GM21360 (cell line): ENCODE data around the gene RNF145.
"Not testable (repeated sequence)": the region's sequence is repeated elsewhere in the genome, so short reads cannot be mapped to it uniquely, and the experiment has no call there.

Source experiments
- ATAC-seq: cut with Tn5 transposase; IDR thresholded peaks from one replicate; pipeline ENCODE4 v1.9.1; 2021; ENCODE audit warnings: mild to moderate bottlenecking, moderate library complexity; ENCODE audit not compliant: unreplicated experiment

The RNF145 gene, protein sequence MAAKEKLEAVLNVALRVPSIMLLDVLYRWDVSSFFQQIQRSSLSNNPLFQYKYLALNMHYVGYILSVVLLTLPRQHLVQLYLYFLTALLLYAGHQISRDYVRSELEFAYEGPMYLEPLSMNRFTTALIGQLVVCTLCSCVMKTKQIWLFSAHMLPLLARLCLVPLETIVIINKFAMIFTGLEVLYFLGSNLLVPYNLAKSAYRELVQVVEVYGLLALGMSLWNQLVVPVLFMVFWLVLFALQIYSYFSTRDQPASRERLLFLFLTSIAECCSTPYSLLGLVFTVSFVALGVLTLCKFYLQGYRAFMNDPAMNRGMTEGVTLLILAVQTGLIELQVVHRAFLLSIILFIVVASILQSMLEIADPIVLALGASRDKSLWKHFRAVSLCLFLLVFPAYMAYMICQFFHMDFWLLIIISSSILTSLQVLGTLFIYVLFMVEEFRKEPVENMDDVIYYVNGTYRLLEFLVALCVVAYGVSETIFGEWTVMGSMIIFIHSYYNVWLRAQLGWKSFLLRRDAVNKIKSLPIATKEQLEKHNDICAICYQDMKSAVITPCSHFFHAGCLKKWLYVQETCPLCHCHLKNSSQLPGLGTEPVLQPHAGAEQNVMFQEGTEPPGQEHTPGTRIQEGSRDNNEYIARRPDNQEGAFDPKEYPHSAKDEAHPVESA

DNA sequence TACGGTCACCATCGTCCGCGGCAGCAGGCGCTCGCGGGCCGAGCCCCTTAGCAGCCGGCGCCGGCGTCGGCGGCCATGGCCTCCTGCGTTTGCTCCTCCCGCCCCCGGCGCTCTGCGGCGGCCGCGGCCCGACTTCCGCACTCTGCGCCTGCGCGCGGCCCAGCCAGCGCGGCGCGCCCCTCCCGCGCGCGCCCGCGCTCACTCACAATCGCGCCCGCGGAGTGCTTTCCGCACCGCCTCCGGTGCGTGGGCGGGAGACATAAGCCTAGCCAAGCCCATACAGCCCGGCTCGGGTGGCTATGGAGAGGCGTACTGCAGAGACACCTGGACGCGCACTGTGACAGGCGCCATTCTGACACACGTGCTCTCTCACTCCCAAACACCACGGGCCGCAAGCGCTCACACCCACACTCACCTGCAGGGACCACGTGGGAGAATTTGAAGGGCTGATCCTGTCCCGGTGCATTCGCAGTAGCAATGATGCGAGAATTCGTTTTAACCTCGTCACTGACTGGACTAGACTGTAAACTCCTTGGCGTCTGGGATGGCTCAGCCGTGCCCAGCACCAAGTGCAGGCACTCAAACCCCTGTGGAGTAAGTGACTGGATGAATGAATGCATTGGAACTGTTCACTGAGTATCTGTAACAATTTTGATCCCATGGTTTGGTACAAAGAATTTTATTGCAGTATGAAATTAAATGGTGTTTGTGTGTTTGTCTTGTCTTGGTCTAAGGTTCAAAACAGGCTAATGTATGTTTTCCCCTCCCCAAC is at the start of gene RNF145:
TSS of gene RNF145 (minus strand) at position 116 of the 772 bp plus-strand sequence. CDS start 5,936 bp downstream, outside the sequence.
- ATAC-seq: peak; percentile 76

DNA sequence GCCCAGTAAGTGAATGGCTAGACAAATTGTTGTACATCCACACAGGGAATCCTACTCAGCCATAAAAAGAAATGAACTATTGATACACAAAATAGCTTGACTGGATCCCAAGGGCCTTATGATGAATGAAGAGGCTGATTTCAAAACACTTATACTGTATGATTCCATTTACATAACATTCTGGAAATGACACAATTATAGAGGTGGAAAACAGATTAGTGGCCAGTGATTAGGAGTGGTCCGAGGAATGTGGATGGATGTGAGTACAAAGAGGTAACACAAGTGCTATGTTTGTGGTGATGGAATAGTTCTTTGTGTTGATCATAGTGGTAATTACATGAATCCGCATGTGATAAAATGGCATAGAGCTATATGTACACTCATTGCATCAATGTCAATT is 49.0 kb upstream of the RNF145 start:
- no peak for ATAC-seq

DNA sequence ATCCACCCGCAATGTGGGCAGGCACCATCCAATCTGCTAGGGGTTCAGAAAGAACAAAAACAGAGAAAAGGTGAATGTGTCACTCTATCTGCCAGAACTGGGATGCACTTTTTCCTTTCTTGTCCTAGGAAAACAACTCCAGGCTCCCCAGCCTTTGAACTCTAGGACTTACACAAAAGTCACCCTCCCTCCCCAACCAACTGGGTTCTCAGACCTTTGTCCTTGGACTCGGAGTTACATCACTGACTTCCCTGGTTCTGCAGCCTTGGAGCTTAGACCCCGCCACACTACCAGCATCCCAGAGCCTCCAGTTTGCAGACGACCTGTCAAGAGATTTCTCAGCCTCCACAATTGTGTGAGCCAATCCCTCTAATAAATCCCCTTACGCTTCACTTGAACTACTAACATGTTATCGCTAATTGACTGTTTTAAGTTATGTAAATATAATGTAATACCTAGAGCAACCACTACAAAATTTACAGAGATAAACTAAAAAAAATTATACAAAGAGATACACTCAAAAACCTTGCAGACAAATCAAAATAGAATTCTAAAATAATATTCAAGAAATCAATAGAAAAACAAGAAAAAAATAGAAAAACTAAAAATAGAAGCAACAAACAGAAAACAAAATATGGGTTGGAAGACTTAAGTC is 48.4 kb upstream of the RNF145 start:
- no peak for ATAC-seq

DNA sequence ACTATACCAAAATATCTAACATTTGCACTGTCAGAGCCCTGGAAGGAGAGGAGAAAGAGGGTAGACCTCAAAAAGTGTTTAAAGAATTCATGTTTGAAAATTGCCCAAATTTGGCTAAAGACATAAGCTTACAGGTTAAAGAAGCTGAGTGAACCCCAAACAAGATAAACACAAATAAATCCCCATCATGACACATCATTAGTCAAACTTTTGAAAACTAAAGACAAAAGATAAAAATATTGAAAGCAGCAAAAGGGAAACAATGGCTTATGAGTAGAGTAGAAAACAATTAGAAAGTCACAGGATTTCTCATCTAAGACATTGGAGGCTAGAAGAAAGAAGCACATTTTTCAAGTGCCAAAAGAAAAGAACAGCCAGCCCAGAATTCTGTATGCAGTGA is 47.7 kb upstream of the RNF145 start:
- no peak for ATAC-seq

DNA sequence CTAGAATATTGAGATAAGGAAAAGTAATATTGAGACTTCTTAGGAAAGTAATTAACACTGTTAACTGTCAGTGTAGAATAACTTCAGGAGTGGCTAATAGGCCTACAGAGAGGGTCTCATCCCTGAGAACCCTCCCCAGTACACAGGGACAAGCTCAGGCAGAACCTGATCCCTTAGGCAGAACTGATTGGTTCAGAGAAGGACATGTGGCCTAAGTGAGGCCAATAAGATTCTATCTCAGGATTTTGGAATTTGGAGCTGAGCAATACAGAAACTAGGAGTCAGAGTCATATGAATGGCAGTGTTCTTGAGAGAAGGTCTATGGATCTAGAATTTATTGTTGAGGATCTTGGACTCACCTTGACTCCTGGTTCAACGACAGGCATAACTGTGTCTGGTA is 42.8 kb upstream of the RNF145 start:
- no peak for ATAC-seq

DNA sequence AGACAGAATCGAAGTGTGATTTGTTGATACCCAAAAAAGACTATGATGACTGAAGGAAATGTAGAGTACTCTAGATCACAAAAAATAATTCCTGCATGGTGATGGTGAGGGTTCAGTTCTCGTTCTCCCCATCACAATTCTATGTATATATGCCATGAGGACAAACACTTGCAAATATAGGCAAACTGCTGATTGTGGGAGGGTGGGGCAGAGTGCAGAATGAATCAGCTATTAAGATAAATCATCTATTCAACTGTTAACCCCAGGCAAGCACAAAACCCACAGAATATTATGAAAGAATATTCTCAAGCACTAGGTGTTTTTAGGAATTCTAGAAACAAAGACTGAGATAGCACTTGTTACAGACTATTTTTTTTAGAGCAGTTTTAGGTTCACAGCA is 39.8 kb upstream of the RNF145 start:
- no peak for ATAC-seq

DNA sequence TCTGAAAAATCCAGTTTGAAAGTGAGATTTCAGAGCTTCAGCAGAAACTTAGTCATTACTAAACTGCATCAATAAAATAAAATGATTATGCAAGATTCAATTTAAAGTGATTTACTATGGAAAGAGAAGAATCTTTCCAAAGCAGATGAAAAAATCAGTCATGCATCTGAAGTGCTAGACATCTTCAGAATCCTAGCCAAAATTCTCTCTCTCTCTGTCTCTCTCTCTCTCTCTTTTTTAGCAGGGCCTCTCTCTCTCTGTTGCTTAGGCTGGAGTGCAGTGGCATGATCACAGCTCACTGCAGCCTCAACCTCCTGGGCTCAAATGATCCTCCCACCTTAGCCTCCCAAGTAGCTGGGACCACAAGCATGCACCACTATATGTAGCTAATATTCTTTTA is 35.5 kb upstream of the RNF145 start:
- ATAC-seq: no peak

DNA sequence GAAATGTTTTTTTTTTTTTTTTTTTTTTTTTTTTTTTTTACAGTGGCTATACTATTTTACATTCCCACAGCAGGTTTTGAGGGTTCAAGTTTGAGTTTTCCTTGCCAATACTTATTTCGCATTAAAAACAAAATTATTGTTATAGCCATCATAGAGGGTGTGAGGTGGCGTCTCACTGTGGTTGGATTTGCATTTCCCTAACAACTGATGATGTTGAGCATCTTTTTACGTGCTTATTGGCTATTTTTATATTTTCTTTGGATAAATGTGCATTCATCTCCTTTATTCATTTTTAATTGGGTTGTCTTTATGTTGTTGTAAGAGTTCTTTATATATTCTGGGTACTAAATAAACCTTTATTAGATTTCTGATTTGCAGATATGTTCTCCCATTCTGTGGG is 34.8 kb upstream of the RNF145 start:
- ATAC-seq: no peak

DNA sequence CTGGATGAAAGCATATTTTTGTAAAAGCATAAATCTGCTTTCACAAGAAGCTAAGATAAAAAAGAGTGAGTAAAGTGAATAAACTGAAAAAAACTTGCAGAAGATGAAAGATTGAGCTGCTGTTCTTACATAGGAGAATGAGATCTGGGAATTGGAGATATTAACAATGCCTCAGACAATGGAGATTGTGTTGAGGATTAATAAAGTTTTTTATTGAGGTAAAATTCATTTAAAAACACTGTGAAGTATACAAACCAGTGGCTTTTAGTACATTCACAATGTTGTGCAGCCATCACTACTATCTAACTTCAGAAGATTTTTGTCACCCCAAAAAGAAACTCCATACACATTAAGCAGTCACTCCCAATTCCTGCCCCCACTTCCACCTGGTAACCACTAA is 34.0 kb upstream of the RNF145 start:
- no peak for ATAC-seq

DNA sequence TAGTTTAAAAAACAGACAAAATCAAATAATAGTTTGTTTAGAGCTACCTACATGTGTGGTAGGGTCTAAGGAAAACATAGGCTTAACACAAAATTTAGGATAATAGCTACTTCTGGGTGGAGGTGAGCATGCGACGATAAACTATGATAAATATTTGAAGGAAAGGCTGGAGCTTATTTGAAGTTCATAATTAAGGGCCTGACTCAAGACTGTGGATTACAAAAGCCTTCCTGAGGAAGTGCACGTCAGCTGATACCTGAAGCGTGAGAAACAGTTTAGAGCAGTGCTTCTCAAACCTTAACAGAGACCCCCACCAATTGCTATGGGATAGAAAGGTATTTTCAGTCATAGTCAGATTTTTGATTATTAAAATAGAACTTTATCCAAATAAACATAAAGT is 33.3 kb upstream of the RNF145 start:
- ATAC-seq: no peak

DNA sequence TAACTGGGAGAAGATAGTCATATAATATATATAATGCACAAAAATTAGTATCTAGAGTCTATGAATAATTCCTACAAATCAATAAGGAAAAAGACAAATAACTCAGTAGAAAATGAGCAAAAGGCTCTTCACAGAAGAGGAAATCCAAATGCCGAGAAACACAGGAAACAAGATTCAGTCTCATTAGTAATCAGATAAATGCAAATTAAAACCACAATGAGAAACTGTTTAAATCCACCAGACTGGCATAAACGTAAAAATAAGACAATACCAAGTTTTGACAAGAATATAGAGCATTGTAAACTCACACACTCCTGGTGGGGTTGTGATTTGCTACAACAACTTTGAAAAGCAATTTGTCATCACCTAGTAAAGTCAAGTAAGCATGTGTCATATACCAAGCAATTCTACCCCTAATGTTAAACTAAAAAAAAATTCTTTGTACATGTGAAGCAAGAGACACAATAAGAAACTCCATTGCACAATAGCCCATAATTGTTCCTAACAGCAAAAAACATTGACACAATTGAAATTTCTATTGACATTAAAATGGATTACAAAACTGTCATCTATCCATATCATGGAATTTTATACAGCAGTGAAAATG is 32.7 kb upstream of the RNF145 start:
- ATAC-seq: no peak

DNA sequence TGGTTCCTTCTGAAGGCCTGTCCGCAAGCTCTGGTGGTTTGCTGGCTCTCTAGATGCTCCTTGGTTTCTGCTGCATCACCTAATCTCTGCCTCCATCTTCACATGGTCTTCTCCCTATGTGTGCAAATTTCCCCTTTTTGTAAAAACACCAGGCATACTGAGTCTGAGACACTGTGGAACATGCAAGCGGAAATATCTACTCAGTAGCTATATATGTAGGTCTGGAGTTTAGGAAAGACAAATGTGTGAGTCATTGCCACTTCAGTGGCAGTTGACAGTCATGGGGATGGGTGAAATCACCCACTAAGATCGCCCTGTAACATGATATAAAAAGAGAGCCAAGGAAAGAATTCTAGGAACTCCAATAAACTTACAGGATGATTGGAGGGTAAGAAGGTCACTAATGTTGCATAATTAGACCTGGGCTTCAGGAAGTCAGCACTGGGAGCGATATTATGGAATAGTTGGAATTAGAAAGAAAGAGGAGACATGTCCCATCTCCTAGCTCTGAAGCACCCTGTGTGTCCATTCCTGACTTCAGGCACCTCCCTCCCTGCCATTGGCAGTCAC is 31.0 kb upstream of the RNF145 start:
- ATAC-seq: no peak

DNA sequence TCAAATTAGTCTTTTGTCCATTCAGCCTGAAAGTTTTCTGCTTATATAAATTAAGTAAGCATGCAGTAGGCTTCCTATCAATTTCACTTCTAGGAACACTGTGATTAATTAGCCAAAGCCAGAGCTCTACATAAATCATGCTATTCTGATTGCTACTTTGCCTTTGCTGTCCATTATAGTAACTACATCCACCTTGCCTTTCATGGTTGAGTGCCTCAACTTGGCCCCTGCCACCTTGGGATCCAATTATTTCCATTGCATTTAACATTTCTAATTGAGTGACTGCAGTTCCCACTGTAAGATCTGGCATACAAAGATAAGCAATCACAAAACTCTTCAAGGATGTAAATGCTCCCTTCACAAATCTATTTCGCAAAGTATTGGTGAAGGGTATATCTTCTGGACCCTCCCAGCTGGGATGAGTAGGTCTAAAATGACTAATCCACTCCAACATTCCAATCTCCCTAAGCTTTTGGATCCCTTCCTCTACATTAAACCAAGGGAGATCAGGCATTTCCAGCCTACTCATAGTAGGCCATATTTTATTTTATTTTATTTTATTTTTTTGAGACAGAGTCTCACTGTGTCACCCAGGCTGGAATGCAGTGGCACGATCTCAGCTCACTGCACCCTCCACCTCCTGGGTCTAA is 26.6 kb upstream of the RNF145 start:
- not testable (repeated sequence) for ATAC-seq

DNA sequence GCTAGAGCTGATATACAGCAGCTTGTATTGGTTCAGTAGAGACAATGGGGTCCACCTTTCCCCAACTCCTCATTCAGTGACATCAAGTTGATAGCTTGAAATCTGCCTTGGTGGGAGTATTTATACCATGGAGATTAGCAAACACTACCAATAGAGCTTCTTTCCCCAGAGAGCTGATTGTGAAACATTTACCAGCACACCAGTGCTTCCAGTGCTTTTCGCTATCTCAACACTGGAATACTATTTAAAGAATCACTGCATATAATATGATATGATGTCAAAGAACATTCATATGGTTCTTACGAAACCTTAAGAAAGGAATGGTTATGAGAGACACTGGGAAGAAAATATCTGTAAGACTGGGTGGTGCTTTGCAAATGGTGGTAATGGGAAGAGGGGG is 21.8 kb upstream of the RNF145 start:
- ATAC-seq: no peak

DNA sequence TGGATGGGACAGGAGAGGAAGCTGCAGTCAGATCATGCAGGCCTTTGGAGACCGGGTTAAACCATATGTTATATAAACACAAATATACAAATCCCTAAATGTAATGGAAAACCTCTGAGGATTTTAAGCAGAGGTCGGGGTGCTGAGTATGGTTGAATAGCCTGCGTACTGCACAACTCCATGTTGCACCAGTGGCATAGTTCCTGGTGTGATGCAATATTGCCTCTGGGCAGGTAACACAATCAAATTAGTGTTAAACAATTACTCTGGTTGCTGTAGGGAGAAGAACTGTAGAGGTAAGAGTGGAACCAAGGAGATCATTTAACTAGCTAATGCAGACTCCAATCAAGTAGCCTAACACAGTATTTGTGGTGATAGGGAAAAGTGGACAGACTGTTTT is 21.3 kb upstream of the RNF145 start:
- ATAC-seq: no peak

DNA sequence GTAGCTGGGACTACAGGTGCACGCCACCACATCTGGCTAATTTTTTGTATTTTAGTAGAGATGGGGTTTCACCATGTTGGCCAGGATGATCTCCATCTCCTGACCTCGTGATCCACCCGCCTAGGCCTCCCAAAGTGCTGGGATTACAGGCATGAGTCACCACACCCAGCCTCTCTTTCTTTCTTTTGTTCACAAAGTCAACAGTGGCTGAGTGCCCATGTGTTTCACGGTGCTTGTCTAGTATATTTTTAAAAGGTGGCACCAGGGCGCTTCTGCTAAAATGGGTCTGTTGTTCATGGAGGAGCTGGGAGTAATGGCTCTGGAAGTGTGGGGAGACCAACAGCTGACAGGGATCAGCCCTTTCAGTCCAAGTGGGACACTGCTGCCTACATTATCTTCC is 18.7 kb upstream of the RNF145 start:
- ATAC-seq: not testable (repeated sequence)

DNA sequence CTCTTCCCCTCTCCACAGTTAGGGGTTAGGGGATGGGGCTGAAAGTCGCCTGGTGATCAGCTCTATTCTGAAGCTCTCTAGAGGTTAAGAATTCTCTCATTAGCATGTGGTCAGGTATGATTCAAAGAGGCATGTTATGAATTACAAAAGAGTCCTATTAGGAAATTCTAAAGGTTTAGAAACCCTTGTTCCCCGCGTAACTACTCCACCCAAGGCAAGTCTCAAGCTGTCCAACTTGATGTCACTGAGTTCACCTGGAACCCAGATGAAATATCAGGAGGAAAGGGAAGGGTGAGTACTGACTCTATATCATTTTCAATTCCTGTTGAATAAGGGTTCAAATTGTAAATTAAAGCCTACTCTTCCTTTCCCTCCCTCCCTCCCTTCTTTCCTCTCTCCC is 18.1 kb upstream of the RNF145 start:
- ATAC-seq: no peak

DNA sequence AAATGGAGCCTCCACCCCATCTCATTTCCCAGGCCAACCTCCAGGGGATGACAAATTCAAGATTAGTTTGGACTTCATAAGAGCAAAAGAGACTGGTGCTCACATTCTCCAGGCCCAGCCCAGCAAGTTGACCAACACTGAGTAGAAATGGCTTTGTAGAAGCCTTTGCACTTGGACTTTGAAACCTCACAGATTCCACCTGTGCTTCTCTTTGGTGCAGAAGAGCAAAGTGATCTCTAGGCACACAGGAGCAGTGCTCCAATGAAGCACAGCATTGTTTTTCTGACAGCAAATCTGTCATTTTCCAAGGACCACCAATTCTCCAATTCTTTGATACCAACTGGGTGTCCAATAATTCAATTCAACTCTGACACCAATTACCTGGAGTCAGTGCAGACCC is 17.1 kb upstream of the RNF145 start:
- no peak for ATAC-seq

DNA sequence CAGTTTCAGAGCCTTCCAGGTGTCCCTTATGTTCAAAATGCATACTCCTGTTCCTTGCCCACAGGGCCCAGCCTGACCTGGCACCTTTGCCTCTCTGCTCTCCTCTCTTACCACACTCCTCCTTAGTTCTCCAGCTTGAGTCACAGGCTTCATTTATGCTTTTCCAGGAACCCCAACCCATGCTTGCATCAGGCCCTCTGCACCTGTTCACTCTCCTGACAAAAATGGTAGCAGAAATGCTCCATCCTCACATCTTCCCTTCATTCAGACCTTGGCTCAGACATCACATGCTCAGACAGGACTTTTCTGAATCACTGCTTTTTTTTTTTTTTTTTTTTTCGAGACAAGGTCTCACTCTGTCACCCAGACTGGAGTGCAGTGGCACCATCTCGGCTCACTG is 15.1 kb upstream of the RNF145 start:
- ATAC-seq: no peak

DNA sequence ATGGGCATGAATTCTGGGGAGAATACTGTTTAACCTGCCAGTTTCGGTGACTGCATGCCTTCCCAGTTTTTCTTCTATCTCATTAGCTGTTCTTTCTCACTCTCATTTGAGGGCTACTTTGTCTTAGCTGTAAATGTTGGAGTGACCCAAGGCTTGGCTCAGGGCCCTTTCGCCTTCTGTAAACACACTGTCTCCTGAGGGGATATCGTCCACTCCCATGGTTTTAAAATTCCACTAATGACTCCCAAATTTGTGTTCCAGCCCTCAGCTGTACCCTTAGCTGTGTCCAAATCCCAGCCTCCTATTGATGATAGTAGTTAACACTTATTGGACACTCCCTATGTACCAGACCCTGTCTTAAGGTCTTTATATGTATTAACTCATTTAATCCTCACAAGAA is 14.1 kb upstream of the RNF145 start:
- ATAC-seq: no peak
